WTC11 (cell line): ENCODE data around the gene CES3. TPM values are rescaled to one million over a fixed set of nuclear protein-coding genes. Genes with fewer than 3 reads are reported as not detected.

Experiments used
- AR ChIP-seq: fragments of 250-450 bp; sonication (Bioruptor Pico); IDR thresholded peaks from 2 replicates; pipeline ENCODE4 v1.9.0; 2021; ENCODE audit warnings: mild to moderate bottlenecking
- ATF3 ChIP-seq: sonication (generic); formaldehyde crosslinking; conservative IDR thresholded peaks from 2 replicates; pipeline ENCODE4 v1.8.1; 2022; ENCODE audit warnings: mild to moderate bottlenecking, missing genetic modification reagents
- CDX4 ChIP-seq: fragments of 250-450 bp; sonication (Bioruptor Pico); IDR thresholded peaks from 2 replicates; pipeline ENCODE4 v1.9.0; 2021; ENCODE audit warnings: moderate library complexity, mild to moderate bottlenecking, inconsistent platforms, borderline replicate concordance
- CREB1 ChIP-seq: sonication (generic); formaldehyde crosslinking; IDR thresholded peaks from 2 replicates; pipeline ENCODE4 v1.8.0; 2023; ENCODE audit warnings: mild to moderate bottlenecking, missing genetic modification reagents
- CREM ChIP-seq: sonication (generic); formaldehyde crosslinking; IDR thresholded peaks from 2 replicates; pipeline ENCODE4 v1.8.1; 2022; ENCODE audit warnings: mild to moderate bottlenecking, missing genetic modification reagents, moderate library complexity
- EMX1 ChIP-seq: fragments of 250-450 bp; sonication (Bioruptor Pico); IDR thresholded peaks from 2 replicates; pipeline ENCODE4 v1.8.0; 2021; ENCODE audit warnings: mild to moderate bottlenecking
- FOXP1 ChIP-seq: sonication (generic); formaldehyde crosslinking; IDR thresholded peaks from 2 replicates; pipeline ENCODE4 v1.8.0; 2022; ENCODE audit warnings: missing genetic modification reagents, mild to moderate bottlenecking, moderate library complexity, borderline replicate concordance
- GRHL2 ChIP-seq: fragments of 250-450 bp; sonication (Bioruptor Pico); IDR thresholded peaks from 2 replicates; pipeline ENCODE4 v1.8.0; 2022; ENCODE audit warnings: mild to moderate bottlenecking, moderate library complexity; ENCODE audit not compliant: insufficient replicate concordance, severe bottlenecking
- GTF2I ChIP-seq: fragments of 250-450 bp; sonication (Bioruptor Pico); conservative IDR thresholded peaks from 2 replicates; pipeline ENCODE4 v1.4.0; 2021; ENCODE audit warnings: mild to moderate bottlenecking
- HMGXB4 ChIP-seq: sonication (generic); formaldehyde crosslinking; IDR thresholded peaks from 2 replicates; pipeline ENCODE4 v1.8.1; 2023; ENCODE audit warnings: mild to moderate bottlenecking, moderate library complexity, missing genetic modification reagents
- IRF2 ChIP-seq: sonication (generic); formaldehyde crosslinking; IDR thresholded peaks from 2 replicates; pipeline ENCODE4 v1.8.0; 2022; ENCODE audit warnings: low read depth, missing genetic modification reagents, borderline replicate concordance
- MXD4 ChIP-seq: fragments of 250-450 bp; sonication (Bioruptor Pico); IDR thresholded peaks from 2 replicates; pipeline ENCODE4 v1.8.0; 2021; ENCODE audit warnings: mild to moderate bottlenecking, moderate library complexity, borderline replicate concordance
- NR1H2 ChIP-seq: sonication (generic); formaldehyde crosslinking; IDR thresholded peaks from 2 replicates; pipeline ENCODE4 v1.9.0; 2021; ENCODE audit warnings: mild to moderate bottlenecking, moderate library complexity, missing genetic modification reagents
- PREB ChIP-seq: sonication (generic); formaldehyde crosslinking; IDR thresholded peaks from 2 replicates; pipeline ENCODE4 v1.8.1; 2022; ENCODE audit warnings: mild to moderate bottlenecking, missing genetic modification reagents, moderate library complexity, borderline replicate concordance
- RORB ChIP-seq: fragments of 250-450 bp; sonication (Bioruptor Pico); IDR thresholded peaks from 2 replicates; pipeline ENCODE4 v1.9.0; 2021; ENCODE audit warnings: mild to moderate bottlenecking
- SMAD4 ChIP-seq: sonication (generic); formaldehyde crosslinking; IDR thresholded peaks from 2 replicates; pipeline ENCODE4 v1.8.0; 2022; ENCODE audit warnings: mild to moderate bottlenecking, missing genetic modification reagents
- STAT6 ChIP-seq: sonication (generic); formaldehyde crosslinking; conservative IDR thresholded peaks from 2 replicates; pipeline ENCODE4 v1.8.1; 2023; ENCODE audit warnings: mild to moderate bottlenecking, low read depth, missing genetic modification reagents, moderate library complexity
- TP53 ChIP-seq: sonication (generic); formaldehyde crosslinking; IDR thresholded peaks from 2 replicates; pipeline ENCODE4 v1.8.1; 2023; ENCODE audit warnings: mild to moderate bottlenecking, missing genetic modification reagents
- ZNF219 ChIP-seq: sonication (generic); formaldehyde crosslinking; IDR thresholded peaks from 2 replicates; pipeline ENCODE4 v1.8.0; 2023; ENCODE audit warnings: missing genetic modification reagents, mild to moderate bottlenecking, borderline replicate concordance
- ZNF263 ChIP-seq: sonication (generic); formaldehyde crosslinking; IDR thresholded peaks from 2 replicates; pipeline ENCODE4 v1.8.1; 2022; ENCODE audit warnings: low read depth, mild to moderate bottlenecking, moderate library complexity, missing genetic modification reagents
- ZNF396 ChIP-seq: fragments of 250-450 bp; sonication (Bioruptor Pico); IDR thresholded peaks from 2 replicates; pipeline ENCODE4 v1.8.0; 2021; ENCODE audit warnings: mild to moderate bottlenecking, moderate library complexity, borderline replicate concordance
- ZNF425 ChIP-seq: fragments of 250-450 bp; sonication (Bioruptor Pico); conservative IDR thresholded peaks from 2 replicates; pipeline ENCODE4 v1.9.0; 2021; ENCODE audit warnings: mild to moderate bottlenecking
- ZNF671 ChIP-seq: fragments of 250-450 bp; sonication (Bioruptor Pico); IDR thresholded peaks from 2 replicates; pipeline ENCODE4 v1.8.0; 2021; ENCODE audit warnings: mild to moderate bottlenecking
- total RNA-seq: library from RNA; stranded (reverse); gene quantifications from 3 replicates; pipeline ENCODE4 v1.2.3, GENCODE V29; 2021
- TF ChIP-seq, protein P1 (sequence below): sonication (generic); formaldehyde crosslinking; IDR thresholded peaks from 2 replicates; pipeline ENCODE4 v1.8.1; 2023; ENCODE audit warnings: mild to moderate bottlenecking, missing genetic modification reagents

CES3 gene
- total RNA-seq, 1 experiment from 2014 or later: 3.3 TPM

GRCh38 chr16:66934138-66934838 is 26.8 kb upstream of the CES3 start, which contains the start of gene CIAO2B (continued):
- TF ChIP-seq ZNF263 (CRISPR knock-in tag) (no peak), CREB1 (CRISPR knock-in tag) (no peak), STAT6 (CRISPR knock-in tag) (no peak), CREM (0 out of 2 replicates have a peak, but pooled peaks have one; percentile 49), PREB (CRISPR knock-in tag) (no peak; the same call in 1 of the 2 replicates), FOXP1 (CRISPR knock-in tag) (peak; percentile 54; the same call in 1 of the 2 replicates), HMGXB4 (CRISPR knock-in tag) (peak; percentile 64; the same call in 1 of the 2 replicates), ZNF425 (CRISPR knock-in tag) (no peak), SMAD4 (CRISPR knock-in tag) (no peak), IRF2 (no peak), ZNF396 (CRISPR knock-in tag) (no peak), ZNF219 (CRISPR knock-in tag) (no peak), EMX1 (CRISPR knock-in tag) (no peak), CDX4 (CRISPR knock-in tag) (no peak), GTF2I (no peak), ZNF671 (CRISPR knock-in tag) (no peak), MXD4 (CRISPR knock-in tag) (no peak), RORB (CRISPR knock-in tag) (no peak), AR (CRISPR knock-in tag) (no peak), TP53 (0 out of 2 replicates have a peak, but pooled peaks have one; percentile 46), NR1H2 (CRISPR knock-in tag) (no peak), ATF3 (no peak), GRHL2 (no peak)
- TF ChIP-seq, protein P1, sequence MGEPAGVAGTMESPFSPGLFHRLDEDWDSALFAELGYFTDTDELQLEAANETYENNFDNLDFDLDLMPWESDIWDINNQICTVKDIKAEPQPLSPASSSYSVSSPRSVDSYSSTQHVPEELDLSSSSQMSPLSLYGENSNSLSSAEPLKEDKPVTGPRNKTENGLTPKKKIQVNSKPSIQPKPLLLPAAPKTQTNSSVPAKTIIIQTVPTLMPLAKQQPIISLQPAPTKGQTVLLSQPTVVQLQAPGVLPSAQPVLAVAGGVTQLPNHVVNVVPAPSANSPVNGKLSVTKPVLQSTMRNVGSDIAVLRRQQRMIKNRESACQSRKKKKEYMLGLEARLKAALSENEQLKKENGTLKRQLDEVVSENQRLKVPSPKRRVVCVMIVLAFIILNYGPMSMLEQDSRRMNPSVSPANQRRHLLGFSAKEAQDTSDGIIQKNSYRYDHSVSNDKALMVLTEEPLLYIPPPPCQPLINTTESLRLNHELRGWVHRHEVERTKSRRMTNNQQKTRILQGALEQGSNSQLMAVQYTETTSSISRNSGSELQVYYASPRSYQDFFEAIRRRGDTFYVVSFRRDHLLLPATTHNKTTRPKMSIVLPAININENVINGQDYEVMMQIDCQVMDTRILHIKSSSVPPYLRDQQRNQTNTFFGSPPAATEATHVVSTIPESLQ (CRISPR knock-in tag): no peak
